ENCODE data around the gene TTC33.

- TF ChIP-seq CTCF (IDR thresholded peaks at IDR 0.05): no peak
- TF ChIP-seq EZH2 (IDR thresholded peaks at IDR 0.05; ENCODE audit: borderline replicate concordance, insufficient read depth, low read depth, low read length, poor library complexity, severe bottlenecking): no peak
Observed at GRCh38 chr5:40688996-40689395, 66.8 kb downstream of the TTC33 start.
